HepG2 (cell line): ENCODE measurements around the gene PPP1CA. TPM values are rescaled to one million over a fixed set of nuclear protein-coding genes. Genes with fewer than 3 reads are reported as not detected.
A peak's percentile ranks its signal among the peaks of the same experiment; 100 is the strongest.

ENCODE experiments used
- CBX5 ChIP-seq: sonication (generic); formaldehyde crosslinking; IDR thresholded peaks from 2 replicates; pipeline ENCODE4 v1.4.0; 2020; ENCODE audit warnings: missing genetic modification reagents, borderline replicate concordance
- CENPT ChIP-seq: sonication (generic); formaldehyde crosslinking; IDR thresholded peaks from 2 replicates; pipeline ENCODE4 v1.8.0; 2022; ENCODE audit warnings: low read depth, mild to moderate bottlenecking, moderate library complexity, missing genetic modification reagents
- HOMEZ ChIP-seq: IDR thresholded peaks from 2 replicates; pipeline ENCODE4 v1.6.1; 2016; ENCODE audit warnings: low read depth
- MEIS1 ChIP-seq: sonication (generic); formaldehyde crosslinking; IDR thresholded peaks from 2 replicates; pipeline ENCODE4 v1.9.0; 2021; ENCODE audit warnings: mild to moderate bottlenecking, missing genetic modification reagents, moderate library complexity, borderline replicate concordance
- ONECUT2 ChIP-seq: sonication (generic); formaldehyde crosslinking; IDR thresholded peaks from 2 replicates; pipeline ENCODE4 v1.4.0; 2020; ENCODE audit warnings: missing genetic modification reagents
- POGK ChIP-seq: sonication (generic); formaldehyde crosslinking; conservative IDR thresholded peaks from 2 replicates; pipeline ENCODE4 v1.8.0; 2022; ENCODE audit warnings: mild to moderate bottlenecking, moderate library complexity, missing genetic modification reagents
- STAT6 ChIP-seq: sonication (generic); formaldehyde crosslinking; IDR thresholded peaks from 2 replicates; pipeline ENCODE4 v1.4.0; 2020; ENCODE audit warnings: missing genetic modification reagents, mild to moderate bottlenecking, borderline replicate concordance
- SUZ12 ChIP-seq: fragments of 150-350 bp; IDR thresholded peaks from 2 replicates; pipeline ENCODE4 v1.6.1; 2014; ENCODE audit warnings: low read depth, low read length
- TBP ChIP-seq: sonication (generic); formaldehyde crosslinking; IDR thresholded peaks from 2 replicates; pipeline ENCODE4 v1.5.0; 2020; ENCODE audit warnings: missing genetic modification reagents
- TFAP4 ChIP-seq: sonication (generic); IDR thresholded peaks from 2 replicates; pipeline ENCODE4 v1.6.1; 2016; ENCODE audit warnings: low read depth, borderline replicate concordance
- UBTF ChIP-seq: sonication (generic); formaldehyde crosslinking; IDR thresholded peaks from 2 replicates; pipeline ENCODE4 v1.4.0; 2020; ENCODE audit warnings: mild to moderate bottlenecking, missing genetic modification reagents
- ZBTB49 ChIP-seq: sonication (generic); formaldehyde crosslinking; IDR thresholded peaks from 2 replicates; pipeline ENCODE4 v1.4.0; 2020; ENCODE audit warnings: missing genetic modification reagents, borderline replicate concordance
- ZNF335 ChIP-seq: sonication (generic); formaldehyde crosslinking; IDR thresholded peaks from 2 replicates; pipeline ENCODE4 v1.4.0; 2020; ENCODE audit warnings: missing genetic modification reagents
- ZNF709 ChIP-seq: sonication (generic); formaldehyde crosslinking; IDR thresholded peaks from 2 replicates; pipeline ENCODE4 v1.5.0; 2020; ENCODE audit warnings: mild to moderate bottlenecking, missing genetic modification reagents
- ZNF746 ChIP-seq: sonication (generic); formaldehyde crosslinking; IDR thresholded peaks from 2 replicates; pipeline ENCODE4 v1.8.0; 2022; ENCODE audit warnings: mild to moderate bottlenecking, missing genetic modification reagents
- polyA plus RNA-seq, 8 experiments: library from polyadenylated mRNA; depleted of rRNA in 3 of 8; stranded (reverse) in 7 of 8; unstranded in 1 of 8; fragments of >200 nt; fragmentation: Illumina TruSeq in 4 of 8; extraction: Trizol in 4 of 8; gene quantifications; 2 replicates each; pipeline versions ENCODE4 v1.2.1 to v1.2.3, GENCODE V29; 2011 to 2016; ENCODE audit warnings: low read depth in 4 of 8, missing spikeins in 1 of 8, mixed read lengths in 1 of 8; ENCODE audit not compliant: insufficient read depth in 1 of 8
- total RNA-seq, 5 experiments: library from RNA; depleted of rRNA; stranded (reverse); fragments of >200 nt; fragmentation: Illumina TruSeq; extraction: Trizol; gene quantifications; 2 replicates each; pipeline ENCODE4 v1.2.3, GENCODE V29; 2016; ENCODE audit warnings: low read depth in 1 of 5

PPP1CA gene
- total and polyA plus RNA-seq, 2 of the 13 experiments (the other 11 are each of a cell fraction or from before 2014, with no cell fraction given): 149 to 170 TPM

GRCh38 chr11:67354075-67355022, 47.3 kb downstream of the PPP1CA start (continued):
- TF ChIP-seq MEIS1 (CRISPR knock-in tag) (no peak; the same call in 1 of the 2 replicates), STAT6 (no peak), CBX5 (no peak; the same call in 1 of the 2 replicates), ZNF709 (CRISPR knock-in tag) (0 out of 2 replicates have a peak, but pooled peaks have one; percentile 58), UBTF (CRISPR knock-in tag) (peak; percentile 38), ONECUT2 (CRISPR knock-in tag) (no peak), TBP (CRISPR knock-in tag) (no peak), TFAP4 (peak; percentile 48; the same call in 1 of the 2 replicates), ZBTB49 (CRISPR knock-in tag) (no peak), CENPT (CRISPR knock-in tag) (no peak), SUZ12 (no peak), ZNF746 (CRISPR knock-in tag) (0 out of 2 replicates have a peak, but pooled peaks have one; percentile 49), POGK (no peak), ZNF335 (CRISPR knock-in tag) (peak; percentile 43; the same call in 1 of the 2 replicates), HOMEZ (peak; percentile 80)
